Karpas-422 (cell line): Measurements from ENCODE around the gene PPP2R3B. TPM values are rescaled to one million over a fixed set of nuclear protein-coding genes. Genes with fewer than 3 reads are reported as not detected.

Experiments
- DNase-seq: peaks from one replicate; pipeline ENCODE4 v3.0.0-alpha.2; 2015
- H2AFZ ChIP-seq: fragments of 200-600 bp; sonication (generic); 2 replicates; pipeline ENCODE4 v1.6.1; 2014; ENCODE audit warnings: antibody characterized with exemption, low read length, mixed read lengths
- H3K27ac ChIP-seq: fragments of 200-600 bp; sonication (generic); 2 replicates; pipeline ENCODE4 v1.5.1; 2014; ENCODE audit warnings: mild to moderate bottlenecking, low read length, moderate library complexity
- H3K27me3 ChIP-seq: fragments of 200-600 bp; sonication (generic); 2 replicates; pipeline ENCODE4 v1.6.1; 2014; ENCODE audit warnings: low read length, mixed read lengths
- H3K36me3 ChIP-seq: fragments of 200-600 bp; sonication (generic); 2 replicates; pipeline ENCODE4 v1.6.1; 2014; ENCODE audit warnings: low read length, mixed read lengths; ENCODE audit not compliant: insufficient read depth
- H3K4me1 ChIP-seq: fragments of 200-600 bp; sonication (generic); 2 replicates; pipeline ENCODE4 v1.6.1; 2014; ENCODE audit warnings: mild to moderate bottlenecking, low read length, mixed read lengths
- H3K4me2 ChIP-seq: fragments of 200-600 bp; sonication (generic); 2 replicates; pipeline ENCODE4 v1.6.1; 2014; ENCODE audit warnings: low read length, low read depth, mild to moderate bottlenecking; ENCODE audit not compliant: poor library complexity, severe bottlenecking
- H3K4me3 ChIP-seq: fragments of 200-600 bp; sonication (generic); 2 replicates; pipeline ENCODE4 v1.5.1; 2014; ENCODE audit warnings: mild to moderate bottlenecking, antibody characterized with exemption, low read length, mixed read lengths
- H3K79me2 ChIP-seq: fragments of 200-600 bp; sonication (generic); 2 replicates; pipeline ENCODE4 v1.6.1; 2014; ENCODE audit warnings: mild to moderate bottlenecking, low read length, mixed read lengths
- H3K9ac ChIP-seq: fragments of 200-600 bp; sonication (generic); 2 replicates; pipeline ENCODE4 v1.6.0; 2014; ENCODE audit warnings: low read length
- H3K9me2 ChIP-seq: fragments of 200-600 bp; sonication (generic), shearing (Covaris generic); replicated peaks from 2 replicates; pipeline ENCODE4 v1.6.0; 2014; ENCODE audit warnings: mild to moderate bottlenecking, low read length, moderate library complexity; ENCODE audit not compliant: insufficient read depth
- H3K9me3 ChIP-seq: fragments of 300-700, 200-600 bp; sonication (generic); 2 replicates; pipeline ENCODE4 v1.6.1; 2014; ENCODE audit warnings: low read length, mixed read lengths
- H4K20me1 ChIP-seq: fragments of 200-600 bp; sonication (generic); 2 replicates; pipeline ENCODE4 v1.6.1; 2014; ENCODE audit warnings: mild to moderate bottlenecking, antibody characterized with exemption, low read length, low read depth; ENCODE audit not compliant: insufficient read depth
- total RNA-seq: library from RNA; depleted of rRNA; stranded (reverse); fragments of >200 nt; shearing (Covaris generic); gene quantifications from 2 replicates; pipeline ENCODE4 v1.2.3, GENCODE V29; 2014; ENCODE audit warnings: low replicate concordance

Gene PPP2R3B
- total RNA-seq, 1 experiment from 2014 or later: 23.2 TPM

DNA sequence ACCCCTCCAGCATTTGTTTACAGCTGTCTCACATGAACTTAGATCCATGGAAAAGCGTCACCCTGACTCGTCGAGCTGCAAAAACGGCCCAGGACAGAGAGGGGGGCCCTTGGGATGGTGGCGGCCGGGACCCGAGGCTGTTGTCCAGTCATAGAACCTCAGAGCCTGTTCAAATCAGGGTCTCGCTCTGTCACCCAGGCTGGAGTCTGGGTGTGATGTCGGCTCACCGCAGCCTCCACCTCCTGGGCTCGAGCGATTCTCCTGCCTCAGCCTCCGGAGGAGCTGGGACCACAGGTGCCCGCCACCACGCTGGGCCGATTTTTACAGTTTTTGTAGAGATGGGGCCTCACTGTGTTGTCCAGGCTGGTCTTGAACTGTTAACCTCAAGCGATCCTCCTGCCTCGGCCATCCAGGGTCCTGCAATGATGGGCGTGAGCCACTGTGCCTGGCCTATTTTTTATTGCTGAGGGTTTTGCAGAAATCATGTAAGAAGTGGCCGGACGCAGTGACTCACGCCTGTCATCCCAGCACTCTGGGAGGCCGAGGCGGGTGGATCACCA is 42.6 kb upstream of the PPP2R3B start:
- H4K20me1 ChIP-seq: no peaks in the 10 kb centered on the region
- no peaks in the 10 kb centered on the region for H3K9me3 ChIP-seq
- no peaks in the 10 kb centered on the region for H3K9me2 ChIP-seq
- H3K4me2 ChIP-seq: no peak overlapping the region
- no peak overlapping the region for H3K9ac ChIP-seq
- no peaks in the 10 kb centered on the region for H3K4me1 ChIP-seq
- no peak for DNase-seq
- H3K27ac ChIP-seq: no peak overlapping the region
- no peaks in the 10 kb centered on the region for H3K79me2 ChIP-seq
- no peak overlapping the region for H2AFZ ChIP-seq
- H3K27me3 ChIP-seq: no peaks in the 10 kb centered on the region
- no peak overlapping the region for H3K4me3 ChIP-seq
- no peaks in the 10 kb centered on the region for H3K36me3 ChIP-seq

DNA sequence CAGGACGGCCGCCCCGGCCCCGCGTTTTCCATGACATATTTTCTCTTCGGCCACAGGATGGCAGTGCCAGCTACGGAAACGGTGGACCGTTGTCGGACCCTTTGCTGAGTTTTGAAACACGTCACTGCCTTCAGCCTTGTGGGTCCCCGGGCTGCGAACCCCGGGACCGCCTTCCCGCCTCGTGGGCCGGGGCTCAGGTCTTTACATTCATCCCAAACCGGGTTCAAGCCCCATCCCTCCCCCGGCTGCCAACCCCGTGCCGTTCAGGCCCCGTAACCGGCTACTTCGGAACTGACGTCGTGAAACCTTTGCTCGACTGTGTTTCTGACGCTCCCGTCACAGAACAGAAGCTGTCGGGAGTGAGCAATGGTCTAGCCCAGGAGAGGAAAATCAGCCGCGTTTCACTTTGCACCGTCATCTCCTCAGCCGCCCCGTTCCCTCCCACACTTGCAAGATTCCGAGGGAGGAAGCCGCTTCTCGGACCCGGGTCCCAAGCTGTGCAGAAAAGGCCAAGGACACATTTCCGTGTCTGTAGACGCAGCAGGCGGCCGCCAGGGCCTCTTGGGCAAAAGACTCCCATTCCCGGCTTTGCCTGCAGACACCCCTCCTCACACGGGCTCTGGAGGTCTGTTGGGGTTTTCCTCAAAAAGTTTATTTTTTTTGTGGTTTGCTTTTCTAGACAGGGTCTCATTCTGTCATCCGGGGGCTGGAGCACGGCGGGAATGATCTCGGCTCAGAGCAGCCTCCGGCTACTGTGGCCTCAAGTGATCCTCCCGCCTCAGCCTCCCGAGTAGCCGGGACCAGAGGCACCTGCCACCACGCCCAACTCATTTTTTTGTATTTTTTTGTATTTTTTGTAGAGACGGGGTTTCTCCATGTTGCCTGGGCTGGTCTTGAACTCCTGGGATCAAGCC is 41.4 kb upstream of the PPP2R3B start:
- Histone ChIP-seq H3K4me2 (no peak overlapping the region), H3K4me1 (no peaks in the 10 kb centered on the region), H3K9ac (no peak overlapping the region)

DNA sequence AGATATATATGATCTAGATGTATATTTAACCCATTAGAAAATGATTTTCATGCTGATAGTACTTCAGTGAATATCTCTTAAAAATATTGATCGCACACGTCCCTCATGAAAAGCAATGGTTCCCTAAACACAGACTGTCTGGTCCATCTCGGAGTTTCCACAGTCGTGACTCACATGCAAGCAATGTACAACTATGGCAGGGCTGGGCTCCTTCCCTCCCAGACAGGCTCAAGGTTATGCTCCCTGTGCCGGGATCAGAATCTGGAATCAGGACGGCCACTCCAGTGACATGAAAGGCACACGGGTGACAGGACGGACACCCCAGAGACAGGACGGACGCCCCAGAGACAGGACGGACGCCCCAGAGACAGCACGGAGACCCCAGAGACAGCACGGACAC is 40.2 kb upstream of the PPP2R3B start:
- no peaks in the 10 kb centered on the region for H3K36me3 ChIP-seq
- H4K20me1 ChIP-seq: no peaks in the 10 kb centered on the region
- no peak overlapping the region for H3K27ac ChIP-seq
- no peaks in the 10 kb centered on the region for H3K4me1 ChIP-seq
- no peak overlapping the region for H2AFZ ChIP-seq
- no peaks in the 10 kb centered on the region for H3K9me3 ChIP-seq
- H3K4me3 ChIP-seq: no peak overlapping the region
- no peaks in the 10 kb centered on the region for H3K79me2 ChIP-seq
- no peak overlapping the region for H3K4me2 ChIP-seq
- H3K9me2 ChIP-seq: no peaks in the 10 kb centered on the region
- no peak overlapping the region for H3K9ac ChIP-seq
- no peak for DNase-seq
- H3K27me3 ChIP-seq: no peaks in the 10 kb centered on the region

More for the DNA sequence above, 41.4 kb upstream of the PPP2R3B start:
- Histone ChIP-seq H3K36me3 (no peaks in the 10 kb centered on the region), H4K20me1 (no peaks in the 10 kb centered on the region), H3K9me3 (no peaks in the 10 kb centered on the region), H3K27me3 (no peaks in the 10 kb centered on the region), H2AFZ (no peak overlapping the region), H3K4me3 (no peak overlapping the region), H3K79me2 (no peaks in the 10 kb centered on the region), H3K27ac (no peak overlapping the region), H3K9me2 (no peaks in the 10 kb centered on the region)
- no peak for DNase-seq

DNA sequence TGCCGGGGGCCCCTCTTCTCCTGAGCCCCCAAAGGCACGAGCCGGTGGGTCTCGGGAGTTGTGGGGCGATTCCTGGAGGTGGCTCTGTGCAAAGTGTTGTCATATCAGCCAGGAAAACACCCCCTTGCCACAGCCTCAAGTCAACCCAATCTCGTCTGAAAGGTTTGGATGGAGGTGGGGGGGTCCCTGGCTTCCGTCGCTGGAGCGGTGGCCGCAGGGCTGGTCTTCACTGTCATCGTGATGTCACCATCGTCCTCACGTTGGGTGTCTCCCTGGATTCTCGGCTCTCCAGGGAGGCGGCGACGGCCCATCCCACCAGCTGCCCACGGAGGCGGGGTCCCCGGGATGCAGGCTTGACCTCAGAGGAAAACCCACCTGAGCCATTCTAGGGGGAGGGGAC is 38.3 kb upstream of the PPP2R3B start:
- Histone ChIP-seq H3K79me2 (no peaks in the 10 kb centered on the region), H3K4me3 (no peak overlapping the region), H4K20me1 (no peaks in the 10 kb centered on the region), H3K27me3 (no peaks in the 10 kb centered on the region), H3K4me1 (no peaks in the 10 kb centered on the region), H2AFZ (no peak overlapping the region), H3K4me2 (no peak overlapping the region), H3K36me3 (no peaks in the 10 kb centered on the region), H3K9ac (no peak overlapping the region), H3K9me3 (no peaks in the 10 kb centered on the region), H3K27ac (no peak overlapping the region), H3K9me2 (no peaks in the 10 kb centered on the region)
- DNase-seq: no peak

DNA sequence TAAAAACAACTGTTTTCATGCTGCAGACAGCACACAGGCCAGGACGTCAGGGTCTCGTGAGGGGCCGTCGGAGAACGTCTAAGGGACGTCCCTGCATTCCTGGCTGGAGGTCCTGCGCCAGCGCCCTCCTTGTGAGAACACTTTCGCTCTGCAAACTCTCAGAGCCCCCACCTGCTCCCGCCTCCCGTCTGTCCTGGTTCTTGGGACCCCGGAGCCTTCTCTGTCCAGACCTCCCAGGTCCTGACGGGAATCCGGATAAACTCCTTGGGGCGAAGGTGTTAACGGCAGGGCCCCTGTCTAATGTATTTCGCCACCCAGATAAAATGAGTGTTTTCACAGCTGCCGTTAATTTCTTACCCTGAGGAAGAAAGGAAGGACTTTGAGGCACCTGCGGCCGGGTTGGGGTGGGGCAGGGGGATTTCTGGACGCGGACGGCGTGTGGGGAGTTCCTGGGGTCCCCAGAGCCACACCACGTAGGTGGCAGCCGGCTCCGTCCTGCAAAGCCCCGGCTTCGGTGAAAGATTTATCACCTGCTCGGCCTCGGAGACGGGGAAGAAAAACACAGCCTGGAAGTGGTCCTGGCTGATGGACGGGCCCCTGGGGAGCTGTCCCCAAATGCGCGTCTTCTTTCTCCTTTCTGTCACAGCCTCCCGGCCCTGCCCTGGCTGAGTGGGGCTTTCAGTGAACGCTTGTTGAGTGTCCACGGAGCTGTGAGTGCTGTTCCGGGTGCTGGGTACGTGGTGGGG is 35.1 kb upstream of the PPP2R3B start:
- H3K27ac ChIP-seq: no peak overlapping the region
- H3K4me1 ChIP-seq: no peaks in the 10 kb centered on the region
- H3K9ac ChIP-seq: no peak overlapping the region
- no peak overlapping the region for H3K4me2 ChIP-seq
- no peaks in the 10 kb centered on the region for H3K9me3 ChIP-seq
- no peaks in the 10 kb centered on the region for H4K20me1 ChIP-seq
- H3K27me3 ChIP-seq: no peaks in the 10 kb centered on the region
- H3K9me2 ChIP-seq: no peaks in the 10 kb centered on the region
- H3K4me3 ChIP-seq: no peak overlapping the region
- H2AFZ ChIP-seq: no peak overlapping the region
- no peaks in the 10 kb centered on the region for H3K79me2 ChIP-seq
- no peak for DNase-seq
- no peaks in the 10 kb centered on the region for H3K36me3 ChIP-seq

DNA sequence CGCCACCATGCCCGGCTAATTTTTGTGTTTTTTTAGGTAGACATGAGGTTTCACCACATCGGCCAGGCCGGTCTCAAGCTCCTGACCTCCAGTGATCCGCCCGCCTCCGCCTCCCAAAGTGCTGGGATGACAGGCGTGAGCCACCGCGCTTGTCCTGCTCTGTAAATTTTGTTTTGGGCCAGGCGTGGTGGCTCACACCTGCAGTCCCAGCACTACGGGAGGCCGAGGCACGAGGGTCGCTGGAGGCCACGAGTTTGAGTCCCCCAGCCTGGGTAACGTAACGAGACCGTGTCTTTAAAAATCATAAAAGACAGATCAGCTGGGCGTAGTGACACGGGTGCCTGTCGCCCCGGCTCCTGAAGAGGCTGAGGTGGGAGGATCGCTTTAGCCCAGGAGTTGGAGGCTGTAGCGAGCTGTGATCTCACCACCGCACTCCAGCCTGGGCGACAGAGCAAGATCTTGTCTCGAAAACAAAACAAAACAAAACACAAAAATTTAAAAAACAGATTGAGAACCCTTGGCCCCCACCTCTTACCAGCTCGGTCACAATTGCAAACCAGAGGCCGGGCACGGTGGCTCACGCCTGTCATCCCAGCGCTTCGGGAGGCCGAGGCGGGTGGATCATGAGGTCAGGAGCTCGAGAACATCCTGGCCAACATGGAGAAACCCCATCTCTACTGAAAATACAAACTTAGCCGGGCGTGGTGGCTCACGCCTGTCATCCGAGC is 34.0 kb upstream of the PPP2R3B start:
- no peak overlapping the region for H3K27ac ChIP-seq
- H2AFZ ChIP-seq: no peak overlapping the region
- DNase-seq: no peak
- H3K36me3 ChIP-seq: no peaks in the 10 kb centered on the region
- no peaks in the 10 kb centered on the region for H3K9me3 ChIP-seq
- no peaks in the 10 kb centered on the region for H4K20me1 ChIP-seq
- H3K79me2 ChIP-seq: no peaks in the 10 kb centered on the region
- H3K9me2 ChIP-seq: no peaks in the 10 kb centered on the region
- no peaks in the 10 kb centered on the region for H3K4me1 ChIP-seq
- no peak overlapping the region for H3K4me3 ChIP-seq
- no peaks in the 10 kb centered on the region for H3K27me3 ChIP-seq
- no peak overlapping the region for H3K9ac ChIP-seq
- no peak overlapping the region for H3K4me2 ChIP-seq

DNA sequence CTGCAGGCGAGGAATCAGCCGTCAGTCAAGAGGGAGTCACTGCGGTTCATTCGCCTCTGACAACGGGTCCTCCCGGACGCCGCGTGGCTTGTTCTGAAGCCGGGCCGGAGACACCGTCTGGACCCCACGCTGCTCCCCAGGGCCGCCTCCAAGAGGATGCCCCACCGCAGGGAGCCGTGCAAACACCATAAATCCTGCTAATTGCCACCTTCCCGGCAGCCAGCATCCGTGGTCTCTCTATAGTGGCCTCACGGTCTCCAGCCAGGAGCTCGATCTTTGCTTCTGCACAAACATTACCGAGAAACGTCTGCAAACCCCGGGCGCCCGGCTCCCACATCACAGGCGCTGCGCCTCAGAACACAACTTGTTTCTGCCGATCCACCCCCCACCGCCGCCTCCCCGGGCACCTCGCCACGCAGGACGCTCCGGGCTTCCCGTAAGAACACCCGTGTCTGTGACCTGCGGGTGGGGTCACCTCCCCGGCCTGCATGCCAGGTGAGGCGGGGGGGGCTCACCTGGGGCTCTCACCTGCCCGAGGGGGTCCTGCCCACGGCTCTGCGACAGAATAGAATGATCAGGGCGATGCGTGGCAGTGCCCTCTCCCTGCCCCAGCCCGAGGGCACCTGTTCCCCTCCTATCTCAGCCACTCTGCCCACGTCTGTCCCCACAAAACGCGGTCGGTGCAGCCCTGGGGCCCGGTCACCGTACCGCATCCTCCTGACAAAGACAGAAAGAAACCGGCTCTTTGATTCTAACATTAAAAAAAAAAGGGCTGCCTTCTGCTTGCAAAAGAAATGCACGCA is 32.4 kb upstream of the PPP2R3B start:
- no peak overlapping the region for H2AFZ ChIP-seq

More for the DNA sequence above, 32.4 kb upstream of the PPP2R3B start:
- Histone ChIP-seq H3K79me2 (no peaks in the 10 kb centered on the region), H3K9ac (no peak overlapping the region), H3K36me3 (no peaks in the 10 kb centered on the region), H3K27ac (no peak overlapping the region), H3K4me3 (no peak overlapping the region), H3K4me2 (no peak overlapping the region), H3K9me3 (no peaks in the 10 kb centered on the region), H3K9me2 (no peaks in the 10 kb centered on the region), H4K20me1 (no peaks in the 10 kb centered on the region), H3K27me3 (no peaks in the 10 kb centered on the region), H3K4me1 (no peaks in the 10 kb centered on the region)
- DNase-seq: no peak
